GM19324 (cell line): ENCODE results near the gene SCMH1.
"Not testable (repeated sequence)": the region's sequence is repeated elsewhere in the genome, so short reads cannot be mapped to it uniquely, and the experiment has no call there.

Experiments used
- ATAC-seq: cut with Tn5 transposase; IDR thresholded peaks from one replicate; pipeline ENCODE4 v1.9.1; 2021; ENCODE audit warnings: mild to moderate bottlenecking, moderate library complexity; ENCODE audit not compliant: unreplicated experiment, low FRiP score

Gene SCMH1

DNA sequence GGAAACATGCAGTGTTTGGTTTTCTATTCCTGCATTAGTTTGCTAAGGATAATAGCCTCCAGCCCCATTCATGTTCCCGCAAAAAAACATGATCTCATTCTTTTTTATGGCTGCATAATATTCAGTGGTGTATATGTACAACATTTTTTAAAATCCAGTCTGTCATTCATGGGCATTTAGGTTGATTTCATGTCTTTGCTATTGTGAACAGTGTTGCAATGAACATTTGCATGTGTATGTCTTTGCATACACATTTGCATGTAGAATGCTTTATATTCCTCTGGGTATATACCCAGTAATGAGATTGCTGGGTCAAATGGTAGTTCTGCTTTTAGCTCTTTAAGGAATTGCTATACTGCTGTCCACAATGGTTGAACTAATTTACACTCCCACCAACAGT is 9.0 kb upstream of the SCMH1 start:
- not testable (repeated sequence) for ATAC-seq

DNA sequence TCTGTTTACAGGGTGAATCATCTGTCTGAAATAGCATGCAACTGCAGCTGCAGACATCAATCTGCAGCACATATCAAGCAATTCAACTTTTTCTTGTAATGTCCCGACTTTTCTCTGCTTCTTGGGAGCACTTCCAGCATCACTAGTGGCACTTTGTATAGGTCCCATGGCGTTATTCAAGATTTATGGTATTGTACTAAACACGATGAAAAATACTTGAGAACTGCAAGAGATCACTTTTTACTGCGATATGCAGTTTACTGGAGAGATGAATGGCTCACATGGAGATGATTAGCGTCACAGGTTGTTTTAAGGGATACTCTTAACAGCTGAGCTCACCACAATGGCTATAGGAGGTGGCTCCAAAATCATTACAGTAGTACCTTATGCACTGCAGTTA is 7.2 kb upstream of the SCMH1 start:
- no peak for ATAC-seq

DNA sequence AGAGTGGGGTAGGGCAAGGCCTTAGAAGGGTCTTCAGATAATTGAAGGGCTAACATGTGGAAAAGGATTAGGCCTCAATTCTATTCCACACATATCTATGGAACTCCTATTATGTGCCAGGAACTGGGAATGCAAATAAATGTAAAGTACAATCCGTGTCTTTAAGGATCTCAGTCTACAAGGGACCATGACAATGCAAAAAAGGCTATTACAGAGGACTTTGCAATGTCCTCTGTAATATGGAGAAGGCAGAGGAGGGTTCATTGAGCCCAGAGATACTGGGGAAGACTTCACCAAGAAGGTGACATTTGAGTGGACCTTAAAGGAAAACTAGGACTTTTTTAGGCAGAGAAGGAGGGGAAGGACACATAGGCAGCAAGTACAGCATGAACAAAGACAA is 4.5 kb upstream of the SCMH1 start:
- no peak for ATAC-seq

DNA sequence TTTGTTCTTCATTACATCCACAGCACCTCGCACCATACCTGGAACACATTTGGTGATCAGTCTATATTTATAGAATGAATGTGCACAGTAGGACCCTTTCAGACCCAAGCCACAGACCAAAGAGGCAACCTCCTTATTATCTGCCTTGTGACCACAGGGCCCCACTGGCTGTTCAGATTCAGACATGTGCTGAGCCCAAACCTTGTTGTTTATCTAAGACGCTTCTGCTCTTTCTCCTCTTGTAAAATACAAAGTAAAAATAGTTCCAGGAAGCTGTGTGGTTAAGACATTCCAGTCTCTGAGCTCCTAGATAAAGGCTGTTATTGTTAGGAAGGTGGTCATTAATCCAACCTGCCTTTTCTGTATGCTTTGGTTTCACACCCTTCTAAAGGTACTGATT is 3.6 kb upstream of the SCMH1 start:
- no peak for ATAC-seq

DNA sequence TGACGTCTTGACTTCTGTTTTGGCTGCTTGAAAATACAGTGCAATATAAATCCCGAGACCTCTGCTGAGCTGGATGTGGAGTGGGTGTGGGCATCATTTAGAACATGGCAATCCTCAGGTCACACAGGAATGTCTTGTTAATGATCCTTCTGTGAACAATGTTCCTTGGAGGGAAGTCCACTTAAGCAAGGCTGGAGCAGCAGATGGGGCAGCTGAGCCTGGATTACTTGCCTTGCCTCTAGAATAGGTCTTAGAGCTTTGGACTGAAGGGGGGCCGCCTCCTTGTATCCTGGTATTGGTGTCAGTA is 926 bp upstream of the SCMH1 start:
- no peak for ATAC-seq

DNA sequence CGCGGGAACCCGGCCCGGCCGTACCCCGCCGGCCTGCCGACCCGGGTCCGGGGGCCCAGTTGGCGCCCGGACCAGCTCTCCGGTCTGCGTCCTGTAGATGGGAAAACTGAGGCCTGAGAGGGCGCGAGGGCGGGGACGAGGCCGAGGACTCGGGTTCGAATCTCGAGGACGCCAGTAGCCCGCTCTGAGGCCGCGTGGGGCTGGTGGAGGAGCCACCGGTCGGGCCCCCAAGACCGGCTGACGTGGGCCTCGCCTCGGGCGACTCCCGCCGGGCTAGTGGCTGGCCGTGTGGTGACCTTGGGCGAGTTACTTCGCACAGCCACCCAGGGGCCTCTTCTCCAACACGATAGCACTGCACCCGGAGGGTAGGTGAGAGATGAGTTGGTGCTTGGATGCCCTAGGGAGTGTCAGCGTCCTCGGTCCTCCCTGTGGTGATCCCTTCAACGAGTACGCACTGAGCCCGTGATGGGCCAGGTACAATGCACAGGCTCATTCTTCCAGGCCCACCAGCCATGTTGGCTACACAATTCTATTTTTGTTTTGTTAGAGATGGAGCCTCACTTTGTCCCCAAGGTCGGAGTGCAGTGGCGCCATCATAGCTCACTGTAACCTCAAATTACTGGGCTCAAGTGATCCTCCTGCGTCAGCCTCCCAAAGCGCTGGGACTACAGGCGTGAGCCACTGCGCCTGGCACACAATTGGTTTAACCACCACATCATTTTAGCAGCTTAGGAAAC is 404 bp upstream of the SCMH1 start:
- peak; percentile 5 for ATAC-seq

DNA sequence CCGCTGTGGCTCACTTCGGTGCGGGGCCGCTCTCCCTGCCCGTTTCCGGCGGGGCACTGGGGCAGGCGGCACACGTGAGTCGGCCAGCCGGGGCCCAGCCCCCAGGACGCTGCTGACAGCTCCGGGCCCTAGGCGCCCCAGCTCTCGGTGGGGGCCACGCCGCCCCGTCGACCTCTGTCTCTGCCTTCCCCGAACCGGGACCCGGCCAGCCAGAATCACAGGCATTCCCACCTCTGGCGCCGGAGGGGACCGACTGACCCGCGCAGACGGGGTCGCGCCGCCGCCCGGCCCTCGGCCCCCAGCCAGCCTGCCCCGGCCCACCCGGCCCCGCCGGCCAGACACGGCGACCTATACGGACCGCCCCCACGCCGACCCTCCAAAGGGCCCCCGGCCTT is 755 bp downstream of the SCMH1 start:
- peak; percentile 48 for ATAC-seq

DNA sequence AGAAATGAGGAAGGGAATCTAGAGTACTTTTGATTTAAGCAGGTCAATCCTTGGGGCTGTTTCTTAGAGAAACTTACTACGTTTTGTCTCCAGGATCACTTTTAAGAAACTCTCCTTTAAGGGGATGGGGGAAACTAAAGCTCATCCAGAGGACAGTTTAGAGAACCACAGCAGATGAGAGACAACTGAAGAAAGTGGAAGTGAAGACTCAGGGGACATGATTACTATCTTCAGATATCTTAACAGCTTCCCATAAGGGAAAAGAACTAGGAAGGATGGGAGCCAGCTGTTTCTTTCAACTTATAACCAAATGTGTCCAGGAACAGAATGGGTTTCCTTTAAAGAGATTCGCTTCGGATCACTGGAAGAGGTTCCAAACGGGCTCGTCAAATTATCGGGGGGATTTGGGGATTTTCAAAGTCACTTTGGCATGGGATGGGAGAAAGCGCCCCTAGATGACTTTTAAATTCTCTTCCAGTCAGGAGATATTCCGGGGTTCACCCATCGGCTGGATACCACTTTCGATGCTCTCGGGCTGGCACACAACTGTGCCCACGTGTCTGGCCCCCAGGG is 1.2 kb downstream of the SCMH1 start:
- no peak for ATAC-seq

DNA sequence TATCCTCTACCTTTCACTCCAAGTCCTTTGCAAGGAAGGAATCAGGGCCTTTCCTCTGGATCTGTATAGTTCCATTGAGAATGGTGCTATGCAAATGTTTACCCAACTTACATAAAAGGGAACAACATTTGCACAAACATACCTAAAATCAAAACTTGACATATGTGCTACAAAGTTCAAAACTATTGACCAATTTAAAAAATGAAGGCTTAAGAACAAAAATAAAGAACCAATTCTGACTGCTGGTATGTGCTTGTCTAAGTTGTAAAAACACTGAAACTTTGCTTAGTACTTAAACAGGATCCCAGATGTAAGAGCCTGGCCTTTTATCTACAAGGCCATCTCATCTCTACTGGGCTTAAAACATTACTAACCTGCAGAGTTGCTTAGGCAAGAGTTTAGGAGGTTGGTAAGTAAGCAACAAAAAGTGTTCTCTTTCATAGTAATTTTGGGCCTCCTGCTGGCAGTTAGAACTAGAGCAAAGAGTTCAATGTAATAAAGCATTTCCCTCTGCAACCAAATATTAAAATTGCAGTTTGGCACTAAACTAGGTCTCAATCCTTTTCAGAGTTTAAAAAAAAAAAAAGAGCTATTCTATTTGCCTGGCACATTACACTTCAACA is 2.0 kb downstream of the SCMH1 start:
- no peak for ATAC-seq

DNA sequence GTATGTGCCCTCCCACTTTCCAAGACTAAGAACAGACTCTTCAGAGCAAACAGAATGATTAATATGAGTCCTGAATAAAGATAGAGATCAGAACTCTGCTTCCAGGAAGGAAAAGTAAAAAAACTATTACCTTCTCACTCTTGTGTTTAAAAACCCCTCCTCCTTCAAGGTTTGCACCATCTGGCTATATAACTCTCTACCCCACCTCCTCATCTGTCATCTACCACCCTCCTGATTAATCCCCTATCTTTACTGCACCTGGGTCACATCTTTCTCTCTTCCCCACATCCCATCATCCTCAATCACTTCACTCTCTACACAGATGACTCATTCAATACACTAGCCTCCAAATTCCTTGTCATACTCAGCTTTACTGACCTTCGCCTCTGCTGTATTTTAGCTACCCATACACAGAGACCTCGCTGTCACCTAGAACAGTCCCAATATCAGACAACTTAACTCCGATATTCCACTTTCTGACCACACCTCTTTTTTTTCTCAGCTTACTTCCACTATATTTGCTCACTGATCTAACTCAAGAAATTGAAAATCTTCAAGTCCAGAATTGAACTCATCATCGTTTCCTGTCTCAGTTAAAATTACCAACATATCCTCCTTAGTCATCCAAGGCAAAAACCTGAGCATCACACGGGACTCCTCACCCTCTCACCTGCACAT is 3.7 kb downstream of the SCMH1 start:
- ATAC-seq, result no peak

DNA sequence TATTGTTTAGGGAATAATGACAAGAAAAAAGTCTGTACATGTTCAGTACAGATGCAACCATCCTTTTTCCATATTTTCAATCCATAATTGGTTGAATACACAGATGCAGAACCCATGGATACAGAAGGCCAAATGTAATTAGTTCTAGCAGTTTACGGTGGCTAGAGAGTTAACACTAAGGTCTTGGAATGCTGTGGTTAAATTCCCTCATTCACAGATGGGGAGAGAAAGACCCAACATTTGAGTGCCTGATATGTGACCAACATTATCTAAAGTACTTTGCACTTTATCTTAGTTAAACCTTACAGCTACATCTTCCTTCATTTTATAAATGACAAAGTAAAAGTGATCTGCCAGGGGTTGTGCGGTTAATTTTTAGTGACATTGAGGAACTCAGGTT is 5.3 kb downstream of the SCMH1 start:
- ATAC-seq, result no peak

DNA sequence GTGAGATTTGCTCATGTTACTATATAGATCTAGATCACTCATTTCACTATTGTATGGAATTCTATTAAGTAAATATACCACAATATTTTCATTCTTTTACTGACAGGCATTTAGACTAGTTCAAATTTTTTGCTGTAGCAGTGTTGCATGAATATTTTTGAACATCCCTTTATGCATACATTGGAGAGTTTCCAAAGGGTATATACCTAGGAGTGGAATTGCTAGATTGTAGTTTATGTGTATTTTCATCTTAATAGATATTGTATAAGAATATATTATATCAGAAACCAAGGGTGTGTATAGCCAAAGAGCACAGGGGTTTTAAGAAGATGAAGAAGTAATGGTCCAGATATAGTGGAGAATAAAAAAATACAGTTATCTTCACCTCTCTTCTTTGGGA is 6.2 kb downstream of the SCMH1 start:
- ATAC-seq, result no peak

DNA sequence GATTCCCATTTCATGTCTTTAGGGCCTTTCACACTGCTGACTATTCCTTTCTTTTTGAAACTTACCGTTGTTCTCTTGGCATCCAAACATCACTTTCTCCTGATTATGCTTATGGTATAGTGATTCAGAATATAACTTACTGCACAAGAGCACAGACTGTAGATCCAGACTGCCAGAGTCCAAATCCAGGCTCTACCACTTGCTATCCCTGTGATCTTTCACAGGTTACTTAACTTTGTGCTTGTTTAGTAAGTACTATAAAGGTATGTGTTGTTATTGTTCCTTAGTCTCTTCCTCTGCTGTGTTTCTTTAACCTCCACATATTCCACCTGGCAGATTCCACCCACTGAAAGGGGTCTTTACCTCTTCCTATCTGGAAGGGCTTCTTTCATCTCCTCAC is 8.4 kb downstream of the SCMH1 start:
- no peak for ATAC-seq

DNA sequence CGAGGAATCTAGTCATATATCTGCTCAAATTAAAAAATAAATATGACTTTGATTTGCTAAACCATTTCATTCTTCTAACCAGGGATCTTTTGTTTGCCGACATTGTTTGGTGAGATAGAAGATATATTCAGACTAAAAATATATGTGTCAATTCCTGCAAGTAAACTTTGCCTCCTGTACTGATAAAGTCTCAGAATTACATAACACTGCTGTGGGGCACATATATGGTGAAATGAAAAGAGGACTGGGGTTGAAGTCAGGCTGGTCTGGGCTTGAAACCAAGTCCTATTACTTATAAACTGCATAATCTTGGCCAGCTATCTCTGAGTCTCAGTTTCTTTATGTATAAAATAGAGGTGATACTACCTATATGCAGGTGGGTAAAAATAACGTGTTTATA is 9.8 kb downstream of the SCMH1 start:
- ATAC-seq, result no peak

DNA sequence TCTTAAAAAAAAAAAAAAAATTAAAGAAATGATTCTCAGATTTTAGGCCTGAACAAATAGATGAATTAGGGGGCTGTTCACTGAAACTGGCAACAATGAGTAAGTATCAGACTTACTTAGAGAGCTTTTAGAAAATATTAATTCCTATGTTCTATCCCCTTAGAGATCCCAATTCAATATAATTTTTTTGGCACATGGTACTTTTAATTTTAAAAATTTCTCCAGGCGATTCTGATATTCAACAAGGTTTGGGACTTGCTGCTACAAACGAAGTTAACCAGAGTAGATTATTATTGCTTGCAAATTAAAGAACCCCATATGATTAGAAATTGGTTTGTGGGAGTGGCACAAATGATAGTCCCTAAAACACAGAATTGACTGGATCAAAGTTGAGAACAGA is 11.4 kb downstream of the SCMH1 start:
- no peak for ATAC-seq

DNA sequence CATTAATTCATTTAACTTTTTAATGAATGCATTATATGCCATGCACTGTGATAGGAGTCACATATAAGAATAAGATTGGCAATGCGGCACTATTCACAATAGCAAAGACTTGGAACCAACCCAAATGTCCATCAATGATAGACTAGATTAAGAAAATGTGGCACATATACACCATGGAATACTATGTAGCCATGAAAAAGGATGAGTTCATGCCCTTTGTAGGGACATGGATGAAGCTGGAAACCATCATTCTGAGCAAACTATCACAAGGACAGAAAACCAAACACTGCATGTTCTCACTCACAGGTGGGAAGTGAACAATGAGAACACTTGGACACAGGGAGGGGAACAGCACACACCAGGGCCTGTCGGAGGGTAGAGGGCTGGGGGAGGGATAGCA is 12.9 kb downstream of the SCMH1 start:
- not testable (repeated sequence) for ATAC-seq

DNA sequence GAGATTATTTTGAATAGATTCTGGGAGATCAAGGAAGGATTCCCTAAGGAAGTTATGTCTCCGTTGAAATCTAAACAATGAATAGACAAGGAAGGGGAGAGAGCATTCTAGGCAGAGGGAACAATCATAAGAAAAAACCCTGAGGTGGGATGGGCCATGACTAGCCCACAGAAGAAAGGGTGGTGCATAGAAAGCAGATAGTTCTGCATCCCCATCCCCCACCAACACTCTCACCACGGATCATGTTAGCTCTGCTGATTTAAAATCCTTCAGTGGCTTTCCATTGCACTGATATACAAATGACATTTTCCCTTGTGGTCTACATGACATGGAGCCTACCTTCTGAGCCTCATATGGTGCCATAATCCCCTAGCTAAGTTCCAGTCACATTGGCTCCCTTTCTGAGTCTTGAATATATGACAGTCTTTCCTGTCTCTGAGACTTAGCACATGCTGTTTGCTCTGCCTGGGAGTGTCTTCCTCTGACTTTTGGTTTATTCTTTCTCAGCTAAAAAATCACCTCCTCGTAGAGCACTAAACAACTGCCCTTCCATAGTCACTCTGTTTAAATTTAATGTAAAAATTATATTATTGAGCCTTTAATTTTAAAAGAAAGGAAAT is 15.2 kb downstream of the SCMH1 start:
- no peak for ATAC-seq

DNA sequence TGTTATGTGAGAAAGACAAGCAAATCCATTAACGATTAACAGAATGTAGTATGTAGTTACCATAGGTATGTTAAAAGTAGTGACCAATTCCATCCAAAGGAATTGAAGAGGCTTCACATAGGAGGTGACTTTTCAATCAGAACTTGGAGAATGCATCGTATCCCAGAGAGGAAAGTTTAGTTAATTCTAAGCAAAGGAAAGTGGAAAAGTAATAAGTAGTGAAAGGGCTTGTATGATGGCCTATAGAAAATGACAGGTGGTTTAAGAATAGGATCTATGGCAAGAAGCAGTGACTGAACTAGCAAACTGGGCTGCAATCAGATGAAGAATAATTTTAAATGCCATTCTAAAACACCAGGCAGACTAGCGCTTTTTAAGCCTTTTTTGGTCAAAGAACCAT is 16.6 kb downstream of the SCMH1 start:
- no peak for ATAC-seq

DNA sequence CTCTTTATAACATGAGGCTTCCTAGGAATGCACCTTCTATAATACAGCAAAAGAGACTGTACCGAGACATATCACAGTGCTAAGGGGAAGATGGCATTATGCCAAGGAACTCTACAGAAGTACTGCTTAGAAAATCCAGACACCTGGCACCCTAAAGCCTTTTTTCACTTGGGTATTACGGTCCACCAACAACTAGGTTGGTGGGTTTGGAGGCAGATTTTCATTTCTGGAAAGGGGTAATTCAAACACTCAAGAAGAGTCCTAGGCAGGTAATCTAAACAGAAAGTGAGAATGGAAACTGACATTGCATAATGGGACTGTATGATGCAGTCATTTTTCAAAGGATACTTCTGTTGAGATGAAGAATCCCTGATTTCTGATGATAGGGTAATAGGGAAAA is 19.6 kb downstream of the SCMH1 start:
- ATAC-seq, result no peak

DNA sequence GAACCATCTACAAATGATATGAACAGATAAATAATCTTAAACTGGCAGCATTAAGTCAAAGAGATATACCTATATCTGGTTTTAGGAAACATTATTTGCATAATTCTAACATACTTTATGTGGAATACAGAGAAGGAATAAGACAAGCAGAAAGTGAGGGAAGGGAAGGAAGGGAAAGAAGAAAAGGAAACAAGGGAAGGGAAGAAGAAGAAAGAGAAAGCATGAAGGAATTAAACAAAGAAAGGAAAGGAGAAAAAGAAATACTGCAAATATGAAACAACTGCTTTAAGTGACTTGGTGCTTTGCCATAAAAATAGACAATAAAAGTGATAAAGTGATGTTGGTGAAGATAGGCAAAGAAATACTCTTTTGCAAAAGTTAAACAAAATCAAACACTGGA is 20.1 kb downstream of the SCMH1 start:
- no peak for ATAC-seq

DNA sequence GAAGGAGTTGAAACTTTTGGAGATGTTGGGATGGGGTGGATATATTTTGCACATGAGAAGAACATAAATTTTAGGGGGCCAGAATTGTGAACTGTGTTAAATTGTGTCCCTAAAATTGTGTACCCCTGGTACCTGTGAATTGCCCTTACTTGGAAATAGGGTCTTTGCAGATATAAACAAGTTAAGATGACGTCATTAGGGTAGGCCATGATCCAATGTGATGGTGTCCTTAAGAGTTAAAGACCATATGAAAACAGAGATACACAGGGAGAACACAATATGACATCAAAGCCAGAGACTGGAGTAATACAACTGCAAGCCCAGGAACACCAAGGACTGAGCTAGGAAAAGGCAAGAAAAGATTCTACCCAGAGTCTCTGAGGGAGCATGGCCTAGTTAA is 24.0 kb downstream of the SCMH1 start:
- no peak for ATAC-seq
